ENCODE results near the gene DAB2IP.

DNA sequence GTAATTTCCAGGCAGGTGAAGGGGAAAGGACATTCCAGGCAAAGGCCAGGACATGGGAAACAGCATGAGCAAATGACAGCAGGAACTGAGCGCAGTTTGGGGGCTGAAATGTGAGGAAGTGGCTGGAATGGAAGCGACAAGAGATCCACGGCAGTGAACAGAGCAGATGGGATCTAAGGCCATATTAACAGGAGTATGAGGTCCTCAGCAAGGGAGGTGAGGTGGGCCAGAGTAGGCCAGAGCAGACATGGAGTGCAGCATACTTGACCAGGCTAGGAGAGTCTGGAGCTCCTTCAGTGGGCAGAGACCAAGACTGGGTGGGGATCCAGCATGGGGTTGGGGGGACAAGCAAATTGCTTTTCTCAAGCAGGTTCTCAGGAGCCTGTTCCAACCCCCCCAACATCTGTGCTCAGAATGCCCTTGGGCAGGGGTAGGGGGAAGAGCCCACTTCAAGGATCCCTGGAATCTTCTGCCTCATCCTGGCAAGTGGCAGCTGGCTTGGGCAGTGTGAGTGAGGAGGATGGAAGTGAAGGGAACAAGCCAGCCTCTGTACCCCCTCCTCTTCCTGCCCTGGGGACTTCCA, 34.5 kb downstream of the DAB2IP start:
- TF ChIP-seq, protein P1, sequence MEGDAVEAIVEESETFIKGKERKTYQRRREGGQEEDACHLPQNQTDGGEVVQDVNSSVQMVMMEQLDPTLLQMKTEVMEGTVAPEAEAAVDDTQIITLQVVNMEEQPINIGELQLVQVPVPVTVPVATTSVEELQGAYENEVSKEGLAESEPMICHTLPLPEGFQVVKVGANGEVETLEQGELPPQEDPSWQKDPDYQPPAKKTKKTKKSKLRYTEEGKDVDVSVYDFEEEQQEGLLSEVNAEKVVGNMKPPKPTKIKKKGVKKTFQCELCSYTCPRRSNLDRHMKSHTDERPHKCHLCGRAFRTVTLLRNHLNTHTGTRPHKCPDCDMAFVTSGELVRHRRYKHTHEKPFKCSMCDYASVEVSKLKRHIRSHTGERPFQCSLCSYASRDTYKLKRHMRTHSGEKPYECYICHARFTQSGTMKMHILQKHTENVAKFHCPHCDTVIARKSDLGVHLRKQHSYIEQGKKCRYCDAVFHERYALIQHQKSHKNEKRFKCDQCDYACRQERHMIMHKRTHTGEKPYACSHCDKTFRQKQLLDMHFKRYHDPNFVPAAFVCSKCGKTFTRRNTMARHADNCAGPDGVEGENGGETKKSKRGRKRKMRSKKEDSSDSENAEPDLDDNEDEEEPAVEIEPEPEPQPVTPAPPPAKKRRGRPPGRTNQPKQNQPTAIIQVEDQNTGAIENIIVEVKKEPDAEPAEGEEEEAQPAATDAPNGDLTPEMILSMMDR (IDR thresholded peaks at IDR 0.05) = no peak
- TF ChIP-seq POLR2AphosphoS5 (IDR thresholded peaks at IDR 0.05) (no peak), EP300 (IDR thresholded peaks at IDR 0.05) (no peak)
